ENCODE results near the gene HAPLN2. TPM values are rescaled to one million over a fixed set of nuclear protein-coding genes. Genes with fewer than 3 reads are reported as not detected.

HAPLN2 gene
- total and polyA plus RNA-seq, 2 of the 4 experiments (the other 2 are of a cell fraction): not detected

DNA sequence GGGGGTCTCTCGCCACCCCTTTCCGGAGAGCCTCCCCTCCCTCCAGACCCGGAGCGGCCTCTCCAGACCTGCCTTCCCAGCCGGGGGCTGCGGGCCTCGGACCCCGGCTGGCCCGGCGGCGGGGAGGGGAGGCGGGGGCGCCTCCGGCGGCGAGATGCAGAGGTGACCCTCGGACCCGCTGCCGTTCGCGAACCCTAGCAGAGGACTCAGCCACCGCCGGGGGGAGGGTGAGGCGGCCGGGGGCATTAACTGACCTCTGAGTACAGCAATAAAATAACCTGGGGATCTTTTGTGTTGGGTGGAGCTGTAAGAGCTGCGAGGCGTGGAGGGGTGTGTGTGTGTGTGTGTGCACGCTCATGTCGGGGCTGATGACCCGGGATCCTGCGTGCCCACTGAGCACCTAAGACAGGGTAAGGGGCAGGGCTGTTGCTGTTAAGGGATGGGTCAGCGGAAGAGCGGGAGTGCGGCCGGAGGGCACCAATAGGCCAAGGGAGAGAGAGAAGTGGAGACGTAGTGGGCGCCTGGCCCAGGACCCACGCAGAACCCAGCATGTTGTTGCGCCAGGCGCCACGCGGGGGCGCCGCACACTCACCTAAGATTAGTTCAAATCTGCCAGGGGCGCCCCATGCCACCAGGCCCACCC is 6.3 kb downstream of the HAPLN2 start:
- ChIA-PET POLR2A (ENCODE audit: unreplicated experiment) (no interaction called here), CTCF (interaction anchor here (0.7 to 1.9 kb wide), 2 partner anchors 17 to 32 kb away, joined by 3 to 14 read pairs; no protein-coding TSS in a partner anchor)
- no peak overlapping the region for H2BK20ac ChIP-seq (ENCODE audit: low read depth, low read length)
- no peak overlapping the region for H3K27ac ChIP-seq (ENCODE audit: insufficient read depth, low read length)
- no peak overlapping the region for H4K91ac ChIP-seq (ENCODE audit: insufficient read depth, low read depth, low read length)
- H3K4ac ChIP-seq (ENCODE audit: low read depth, low read length): no peak overlapping the region
- peak overlapping the region; percentile 65 for H2AFZ ChIP-seq (replicated peaks; ENCODE audit: low read length, poor library complexity)
- H3K36me3 ChIP-seq (ENCODE audit: control insufficient read depth, insufficient read depth, low read length): no peaks in the 10 kb centered on the region
- H2BK15ac ChIP-seq (ENCODE audit: low read depth, low read length): no peak overlapping the region
- in situ Hi-C loops (cut with MboI; ENCODE audit: low sequenced_read_pairs) (no loop called here), dilution Hi-C loops (cut with HindIII; ENCODE audit: low sequenced_read_pairs, unreplicated experiment) (no loop called here), intact Hi-C loops (cut with micrococcal nuclease) (loop anchor here (1.0 kb wide), 1 partner anchor 53 kb away; no protein-coding TSS in a partner anchor)
- no peak overlapping the region for H3K9ac ChIP-seq (ENCODE audit: low read depth, low read length)
- peaks cover 54% of the 10 kb centered on the region for H3K27me3 ChIP-seq (ENCODE audit: control insufficient read depth, insufficient read depth, low read length)
- peaks cover 4% of the 10 kb centered on the region for H3K4me1 ChIP-seq (ENCODE audit: control insufficient read depth, insufficient read depth, low read length)
- H4K8ac ChIP-seq (ENCODE audit: low read depth in 2 of 2, low read length in 2 of 2): no peak overlapping the region
- H2AK5ac ChIP-seq (ENCODE audit: low read depth, low read length): no peak overlapping the region
- H3K79me1 ChIP-seq (ENCODE audit: low read depth in 1 of 2, low read length in 2 of 2): no peaks in the 10 kb centered on the region
- H3K9me1 ChIP-seq (ENCODE audit: insufficient read depth, low read length): no peaks in the 10 kb centered on the region
- no peak overlapping the region for H2BK5ac ChIP-seq (ENCODE audit: low read depth, low read length, poor library complexity, severe bottlenecking)
- peak overlapping the region; percentile 33; the same call in 1 of the 2 replicates for H3K23ac ChIP-seq (ENCODE audit: low read depth, low read length)
- H3K4me2 ChIP-seq (ENCODE audit: low read depth, low read length): no peak overlapping the region; the same call in 1 of the 2 replicates
- H3K56ac ChIP-seq (ENCODE audit: extremely low read depth, insufficient read depth, low read length): no peak overlapping the region
- H3K18ac ChIP-seq (ENCODE audit: low read depth, low read length): no peak overlapping the region
- H3K9me3 ChIP-seq (ENCODE audit: control insufficient read depth, insufficient read depth, low read length): no peaks in the 10 kb centered on the region
- peak; percentile 28 for DNase-seq
- H2BK120ac ChIP-seq (ENCODE audit: low read depth, low read length): no peak overlapping the region
- BruUV-seq (replicated peaks): no TSS peak
- peak; percentile 71 for ATAC-seq (ENCODE audit: low read depth)
- peaks cover 7% of the 10 kb centered on the region for H4K20me1 ChIP-seq (ENCODE audit: insufficient read depth, low read length)
- no peak overlapping the region for H3K14ac ChIP-seq (replicated peaks; ENCODE audit: low read depth, low read length)
- H3K4me3 ChIP-seq (ENCODE audit: insufficient read depth, low read depth, low read length): no peak overlapping the region
- no peak overlapping the region for H2AK9ac ChIP-seq (replicated peaks; ENCODE audit: low read depth, low read length, poor library complexity)
- TF ChIP-seq RFX5 (IDR thresholded peaks at IDR 0.05; ENCODE audit: low read depth, low read length): no peak
- TF ChIP-seq, protein P1, sequence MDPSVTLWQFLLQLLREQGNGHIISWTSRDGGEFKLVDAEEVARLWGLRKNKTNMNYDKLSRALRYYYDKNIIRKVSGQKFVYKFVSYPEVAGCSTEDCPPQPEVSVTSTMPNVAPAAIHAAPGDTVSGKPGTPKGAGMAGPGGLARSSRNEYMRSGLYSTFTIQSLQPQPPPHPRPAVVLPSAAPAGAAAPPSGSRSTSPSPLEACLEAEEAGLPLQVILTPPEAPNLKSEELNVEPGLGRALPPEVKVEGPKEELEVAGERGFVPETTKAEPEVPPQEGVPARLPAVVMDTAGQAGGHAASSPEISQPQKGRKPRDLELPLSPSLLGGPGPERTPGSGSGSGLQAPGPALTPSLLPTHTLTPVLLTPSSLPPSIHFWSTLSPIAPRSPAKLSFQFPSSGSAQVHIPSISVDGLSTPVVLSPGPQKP (IDR thresholded peaks at IDR 0.05; ENCODE audit: borderline replicate concordance, low read depth, low read length): no peak
- peak; percentile 68 for TF ChIP-seq CTCF (conservative IDR thresholded peaks at IDR 0.05; ENCODE audit: low read depth, low read length)
- no peak for TF ChIP-seq RCOR1 (IDR thresholded peaks at IDR 0.05; ENCODE audit: insufficient replicate concordance, low read length)
- TF ChIP-seq FOS (IDR thresholded peaks at IDR 0.05; ENCODE audit: low read depth, low read length): no peak
- no peak for TF ChIP-seq CEBPB (IDR thresholded peaks at IDR 0.05; ENCODE audit: low read depth, low read length)
- no peak for TF ChIP-seq BHLHE40 (IDR thresholded peaks at IDR 0.05; ENCODE audit: low read depth, low read length)
- no peak for TF ChIP-seq MAZ (IDR thresholded peaks at IDR 0.05; ENCODE audit: borderline replicate concordance, low read depth, low read length)
- TF ChIP-seq RAD21 (IDR thresholded peaks at IDR 0.05; ENCODE audit: low read length): peak; percentile 65
- TF ChIP-seq CHD1 (IDR thresholded peaks at IDR 0.05; ENCODE audit: low read depth, low read length): no peak
- TF ChIP-seq, protein P2, sequence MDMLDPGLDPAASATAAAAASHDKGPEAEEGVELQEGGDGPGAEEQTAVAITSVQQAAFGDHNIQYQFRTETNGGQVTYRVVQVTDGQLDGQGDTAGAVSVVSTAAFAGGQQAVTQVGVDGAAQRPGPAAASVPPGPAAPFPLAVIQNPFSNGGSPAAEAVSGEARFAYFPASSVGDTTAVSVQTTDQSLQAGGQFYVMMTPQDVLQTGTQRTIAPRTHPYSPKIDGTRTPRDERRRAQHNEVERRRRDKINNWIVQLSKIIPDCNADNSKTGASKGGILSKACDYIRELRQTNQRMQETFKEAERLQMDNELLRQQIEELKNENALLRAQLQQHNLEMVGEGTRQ (IDR thresholded peaks at IDR 0.05; ENCODE audit: low read depth, low read length): no peak
- peak; percentile 50; the same call in 1 of the 2 replicates for TF ChIP-seq SMC3 (IDR thresholded peaks at IDR 0.05; ENCODE audit: low read depth, low read length)
- TF ChIP-seq NFE2L2 (IDR thresholded peaks at IDR 0.05; ENCODE audit: low read depth, low read length): no peak
- TF ChIP-seq POLR2A (IDR thresholded peaks at IDR 0.05; ENCODE audit: low read depth, low read length): no peak
- 0% methylated on average over 9 of the region's 45 CpGs; no CpG with 5 or more reads in 1 of the 2 experiments for WGBS, 2 experiments (ENCODE audit: extremely low coverage in 2 of 2, insufficient read length in 1 of 2)
- H4K5ac ChIP-seq (ENCODE audit: low read depth, low read length): no peak overlapping the region

Measured in IMR-90 (cell line).